HG03520 (cell line): Measurements from ENCODE around the gene SATB2.

Source experiments
- ATAC-seq: cut with Tn5 transposase; IDR thresholded peaks from one replicate; pipeline ENCODE4 v1.9.1; 2021; ENCODE audit warnings: mild to moderate bottlenecking, moderate library complexity; ENCODE audit not compliant: unreplicated experiment

SATB2 gene

GRCh38 chr2:199465988-199466691 lies 8.4 kb upstream of the SATB2 start:
- no peak for ATAC-seq

- no peak for ATAC-seq
Measured at GRCh38 chr2:199465390-199465789, 7.7 kb upstream of the SATB2 start.

GRCh38 chr2:199464606-199465352 lies 7.0 kb upstream of the SATB2 start:
- ATAC-seq: no peak

DNA sequence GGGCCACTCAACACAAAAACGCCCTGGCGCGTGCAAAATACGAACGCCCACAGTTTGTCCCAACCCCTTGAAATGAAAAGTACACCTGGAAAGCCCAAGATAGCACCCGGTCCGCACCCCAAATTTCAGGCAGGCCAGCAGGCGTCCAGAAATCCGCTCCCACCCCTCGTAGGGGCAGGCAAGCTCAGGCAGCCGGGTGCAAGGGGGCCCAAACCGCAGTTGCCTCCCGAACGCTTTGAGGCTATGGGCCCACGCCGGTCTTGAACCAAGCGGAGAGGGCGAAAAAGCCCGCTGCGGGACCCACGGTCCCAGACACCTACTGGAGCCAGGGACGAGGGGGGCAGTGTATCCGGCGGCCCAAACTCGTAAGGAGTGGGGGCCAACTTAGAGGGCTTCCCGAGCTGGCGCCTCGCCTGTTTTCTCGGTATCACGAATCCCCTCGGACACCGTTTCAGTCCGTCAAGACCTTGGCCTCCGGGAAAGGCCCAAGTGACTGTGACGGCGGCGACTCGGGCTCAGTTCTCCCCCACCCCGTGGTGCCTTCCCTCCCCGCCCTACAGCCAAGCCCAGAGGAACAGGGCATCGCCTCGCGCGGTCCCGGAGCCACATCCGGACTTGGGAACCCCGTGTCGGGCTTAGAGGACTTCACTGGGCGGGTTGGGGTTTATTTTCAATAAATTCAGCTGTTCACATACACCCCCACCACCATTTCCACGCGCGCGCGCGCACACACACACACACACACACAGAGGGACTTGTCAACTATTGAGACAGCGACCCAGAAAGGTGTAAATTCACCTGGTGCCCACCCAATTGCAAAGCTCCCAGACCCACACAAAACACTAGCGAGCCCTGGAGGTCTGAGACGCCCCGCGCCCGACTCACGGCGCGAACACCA lies 6.2 kb upstream of the SATB2 start:
- no peak for ATAC-seq

DNA sequence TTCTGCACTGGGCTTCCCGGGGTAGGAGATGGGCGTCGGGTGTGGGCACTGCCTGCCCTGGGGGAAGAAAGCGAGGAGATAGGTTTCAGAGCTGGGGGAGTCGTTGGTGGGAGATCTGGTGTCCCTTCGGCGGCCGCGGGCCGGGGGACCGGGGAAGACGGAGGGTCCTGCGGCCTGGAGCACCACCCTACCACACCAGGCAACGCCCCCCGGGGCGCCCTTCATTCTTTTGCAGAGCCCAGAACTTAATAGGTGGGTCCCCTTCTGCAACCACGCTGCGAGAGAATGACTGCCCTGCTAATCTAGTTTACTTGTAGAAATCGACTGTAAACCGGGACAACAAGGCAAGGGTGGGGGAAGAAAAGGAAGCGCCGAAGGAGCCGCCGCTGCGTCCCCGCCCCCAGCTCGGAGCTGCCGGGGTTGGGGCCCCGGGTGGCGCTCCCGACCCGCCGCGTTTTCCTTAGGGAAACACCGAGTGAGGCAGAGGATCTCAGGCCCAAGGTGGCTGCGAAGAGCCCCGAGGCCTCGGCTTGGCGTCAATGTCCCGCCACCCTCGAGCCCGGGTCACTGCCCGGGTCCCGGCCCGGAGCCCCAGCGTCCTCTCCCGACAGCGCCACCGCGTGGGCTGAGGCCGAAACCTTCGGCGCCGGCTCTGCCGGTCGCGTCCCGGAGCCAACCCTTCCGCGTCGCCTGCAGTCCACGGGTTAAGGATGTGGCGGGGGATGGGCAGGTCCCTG lies 5.4 kb upstream of the SATB2 start:
- ATAC-seq: no peak

- ATAC-seq: no peak
Measured at GRCh38 chr2:199462347-199462955, 4.7 kb upstream of the SATB2 start.

GRCh38 chr2:199461711-199462346 lies 4.1 kb upstream of the SATB2 start:
- ATAC-seq: no peak

DNA sequence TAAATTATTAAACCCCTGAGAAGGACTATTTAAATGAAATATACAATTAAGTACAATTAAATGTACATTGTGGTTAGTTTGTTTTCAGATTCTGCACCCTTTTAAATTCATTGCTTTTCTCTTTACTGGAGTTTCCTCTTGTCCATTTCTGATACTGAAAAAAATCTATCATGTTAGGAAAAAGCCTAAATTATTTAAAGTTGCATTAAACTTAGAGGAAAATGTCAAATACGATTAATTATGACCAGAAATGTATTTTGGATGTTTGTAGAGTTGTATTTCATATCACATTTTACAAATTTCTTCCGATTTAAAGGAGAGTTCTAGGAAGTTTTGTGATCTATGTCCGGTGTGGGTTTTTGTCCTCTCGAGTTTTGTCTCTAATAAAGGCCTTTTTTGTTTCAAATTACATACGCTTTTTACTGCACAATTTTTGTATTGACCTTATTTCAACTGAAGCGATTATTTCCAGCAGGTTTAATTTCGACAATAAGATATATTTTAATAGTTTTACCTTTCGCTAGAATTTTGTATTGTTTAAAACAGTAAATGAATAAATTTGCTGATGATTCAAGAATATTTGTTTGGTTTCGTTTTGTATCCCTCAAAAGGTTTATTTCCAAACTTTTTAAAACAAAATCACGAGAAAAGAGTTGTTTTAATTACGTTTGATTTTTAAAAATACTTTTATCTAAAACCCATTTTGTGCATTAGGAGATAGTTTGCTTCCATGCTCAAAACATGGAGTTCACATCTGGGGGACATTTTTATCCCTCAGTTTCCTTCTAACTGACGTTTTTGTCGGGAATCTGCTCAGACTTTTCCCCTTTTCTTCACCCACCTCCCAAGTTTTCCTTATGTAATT lies 3.3 kb upstream of the SATB2 start:
- no peak for ATAC-seq

DNA sequence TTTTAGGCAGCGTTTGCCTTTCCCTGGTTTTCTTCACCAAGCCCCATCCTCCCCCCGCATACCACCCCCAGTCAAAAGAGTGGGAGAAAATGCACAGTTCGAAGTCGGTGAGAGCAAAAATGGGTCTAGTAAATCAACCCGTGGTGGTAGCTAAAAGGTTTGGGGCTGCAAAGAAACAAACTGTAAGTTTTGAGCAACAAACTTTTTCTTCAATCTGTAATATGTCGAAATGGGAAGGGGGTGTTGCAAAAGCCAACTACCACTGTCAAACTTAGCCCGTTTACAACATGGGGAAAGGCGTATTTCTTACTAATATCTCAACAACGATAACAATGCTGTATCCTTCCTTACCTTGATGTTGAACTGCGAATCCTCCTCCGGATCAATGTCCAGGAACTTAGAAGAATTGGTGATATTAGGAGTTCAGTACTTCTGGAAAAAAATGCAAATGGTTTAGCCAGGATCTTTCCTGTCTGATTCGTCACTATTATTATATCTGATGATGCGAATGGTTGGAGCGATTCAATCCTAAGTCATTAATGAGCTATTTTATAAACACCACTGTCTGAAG lies 2.4 kb upstream of the SATB2 start:
- ATAC-seq: no peak

DNA sequence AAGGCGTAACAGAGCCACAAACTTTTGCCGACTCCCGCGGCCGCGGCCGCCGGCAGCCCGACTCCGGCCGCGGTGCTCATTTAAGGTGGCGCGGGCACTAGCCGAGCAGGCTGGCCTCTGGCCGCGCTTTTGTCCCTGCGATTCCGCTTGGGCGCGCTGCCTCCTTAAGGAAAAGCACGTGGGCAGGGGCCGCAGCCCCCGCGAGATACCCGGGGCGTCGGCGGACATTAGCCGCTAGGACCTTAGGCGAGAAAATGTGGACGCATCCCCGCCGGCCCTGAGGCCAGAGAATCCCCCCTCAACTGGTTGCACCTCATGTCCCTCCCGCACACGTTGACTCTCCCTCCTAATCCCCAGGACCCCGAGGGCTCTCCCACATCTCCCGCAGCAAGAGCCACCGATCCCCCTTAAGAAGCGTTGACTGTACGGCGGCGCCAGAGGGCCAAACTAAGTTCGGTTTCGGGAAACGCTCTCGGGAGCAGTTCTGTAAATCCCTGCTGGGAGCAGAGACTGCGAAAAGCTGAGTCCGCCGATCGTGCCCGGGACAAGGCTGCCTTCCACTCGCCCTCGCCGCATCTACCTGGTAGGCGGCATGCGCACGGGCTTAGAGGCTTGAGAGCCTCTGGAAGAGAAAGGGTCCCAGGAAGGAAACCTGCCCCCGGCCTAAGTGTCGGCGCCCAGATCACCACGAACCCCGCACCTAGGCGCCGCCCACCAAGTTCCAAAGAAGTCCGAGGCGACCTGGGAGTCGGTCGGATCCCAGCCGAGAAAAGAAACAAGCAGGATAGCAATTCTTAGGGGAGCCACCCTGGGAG lies 1.8 kb upstream of the SATB2 start:
- peak; percentile 35 for ATAC-seq

DNA sequence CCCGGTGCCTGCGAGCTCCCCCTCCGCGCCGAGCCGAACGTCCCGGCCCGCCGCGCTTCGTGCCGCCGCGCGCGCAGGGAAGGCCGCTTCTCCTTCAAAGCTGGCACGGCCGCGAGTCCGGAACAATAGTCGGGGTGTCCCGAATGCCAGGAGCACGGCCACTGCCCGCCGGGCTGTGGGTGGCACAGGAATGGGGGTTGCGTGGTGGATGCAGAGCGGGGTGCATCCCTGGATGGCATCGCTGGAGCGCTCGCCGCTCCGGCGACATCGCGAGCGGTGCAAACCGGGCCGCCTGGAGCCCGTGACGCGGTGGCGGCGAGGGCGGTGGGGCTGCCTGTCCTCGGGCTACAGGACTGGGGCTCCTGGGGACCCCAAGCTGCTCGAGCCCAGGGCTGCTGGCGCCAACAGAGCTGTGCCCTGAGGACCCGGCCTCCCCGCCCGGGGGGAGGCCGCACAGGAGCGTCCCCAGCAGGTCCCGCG lies 1.1 kb upstream of the SATB2 start:
- peak; percentile 42 for ATAC-seq

GRCh38 chr2:199458009-199458805 lies 468 bp upstream of the SATB2 start:
- peak; percentile 18 for ATAC-seq

DNA sequence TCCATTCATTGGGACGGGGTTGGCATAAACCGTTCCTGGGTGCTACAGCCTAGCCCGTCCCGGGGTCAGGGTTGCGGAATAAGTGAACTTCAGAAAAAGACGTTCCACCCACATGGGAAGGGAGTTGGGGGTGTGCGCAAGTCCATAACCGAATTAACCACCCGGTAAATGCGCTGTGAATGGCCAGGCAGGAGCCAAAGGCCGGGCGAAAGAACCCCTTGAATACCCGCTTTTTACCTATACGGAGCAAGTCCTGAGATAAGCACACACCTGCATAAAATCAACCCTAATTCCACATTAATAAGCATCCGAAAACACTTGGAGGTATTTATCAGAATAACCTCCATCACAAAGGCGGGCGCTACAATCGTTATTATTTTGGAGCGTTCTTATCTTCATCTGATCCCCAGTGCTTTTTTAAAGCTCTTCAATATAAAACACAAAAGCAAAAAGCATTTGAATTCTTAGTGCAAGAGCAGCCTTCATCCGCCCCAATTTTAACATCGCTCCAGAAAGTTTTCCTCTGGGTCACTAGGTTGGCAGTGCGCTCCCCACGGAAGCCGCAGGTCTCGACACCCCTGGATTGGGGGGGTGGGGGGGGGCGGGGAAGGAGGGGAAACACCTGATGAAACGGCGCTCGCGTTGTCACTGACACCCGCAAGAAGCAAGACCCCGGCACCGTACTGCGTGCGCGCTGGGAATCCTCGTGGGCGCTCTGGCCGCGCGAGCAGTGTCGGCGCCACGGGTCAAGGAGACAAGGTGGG lies 1.2 kb downstream of the SATB2 start:
- no peak for ATAC-seq

- ATAC-seq: no peak
Measured at GRCh38 chr2:199455545-199456382, 2.0 kb downstream of the SATB2 start.

GRCh38 chr2:199455210-199455544 lies 2.6 kb downstream of the SATB2 start:
- no peak for ATAC-seq
